Measurements from ENCODE around the gene SRRM4.

SRRM4 gene, protein sequence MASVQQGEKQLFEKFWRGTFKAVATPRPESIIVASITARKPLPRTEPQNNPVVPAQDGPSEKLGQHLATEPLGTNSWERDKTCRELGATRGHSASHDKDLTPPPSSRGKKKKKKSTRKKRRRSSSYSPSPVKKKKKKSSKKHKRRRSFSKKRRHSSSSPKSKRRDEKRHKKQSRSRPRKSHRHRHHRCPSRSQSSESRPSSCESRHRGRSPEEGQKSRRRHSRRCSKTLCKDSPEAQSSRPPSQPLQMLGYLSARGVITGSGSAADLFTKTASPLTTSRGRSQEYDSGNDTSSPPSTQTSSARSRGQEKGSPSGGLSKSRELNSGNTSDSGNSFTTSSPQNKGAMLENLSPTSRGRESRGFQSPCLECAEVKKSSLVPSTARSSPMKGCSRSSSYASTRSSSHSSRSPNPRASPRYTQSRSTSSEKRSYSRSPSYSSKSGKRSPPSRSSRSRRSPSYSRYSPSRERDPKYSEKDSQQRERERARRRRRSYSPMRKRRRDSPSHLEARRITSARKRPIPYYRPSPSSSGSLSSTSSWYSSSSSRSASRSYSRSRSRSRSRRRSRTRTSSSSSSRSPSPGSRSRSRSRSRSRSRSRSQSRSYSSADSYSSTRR

DNA sequence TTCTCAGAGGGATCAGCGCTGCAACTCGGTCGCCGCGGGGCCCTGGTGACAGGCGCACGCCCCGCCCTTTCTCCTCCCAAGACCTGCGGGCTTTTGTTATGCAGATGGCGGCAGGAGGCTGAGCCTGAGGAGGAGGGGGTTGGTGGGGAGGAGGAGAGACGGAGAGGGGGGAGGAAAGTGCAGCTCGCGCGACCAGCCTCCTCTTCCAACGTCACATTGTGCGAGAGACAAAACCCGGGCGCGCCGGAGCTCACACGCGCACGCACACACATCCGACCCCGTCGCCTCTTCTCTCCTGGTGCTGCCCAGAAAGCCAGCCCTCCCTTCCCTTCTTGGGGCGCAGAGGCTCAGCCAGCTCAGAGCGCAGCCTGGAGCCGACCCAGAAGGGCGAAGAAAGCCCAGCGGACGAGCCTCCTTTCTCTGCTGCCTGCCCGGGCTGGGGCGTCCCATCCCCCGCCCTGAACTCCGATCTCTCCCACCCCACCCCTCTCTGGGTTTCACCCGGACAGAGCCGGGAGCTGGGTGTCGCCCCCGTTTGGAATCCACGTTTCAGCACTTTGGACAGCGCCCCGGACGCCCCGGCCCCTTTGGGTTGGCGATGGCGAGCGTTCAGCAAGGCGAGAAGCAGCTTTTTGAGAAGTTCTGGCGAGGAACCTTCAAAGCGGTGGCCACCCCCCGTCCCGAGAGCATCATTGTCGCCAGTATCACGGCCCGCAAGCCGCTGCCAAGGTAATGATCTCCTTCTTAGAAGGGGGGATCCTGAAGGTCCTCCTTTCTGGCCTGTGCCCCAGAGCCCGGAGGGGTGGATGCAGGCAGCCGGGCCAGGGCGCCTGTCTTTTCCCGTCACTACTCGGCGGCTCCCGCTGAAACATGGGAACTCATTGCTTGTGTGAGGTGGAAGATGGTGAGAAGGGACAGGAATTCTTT lies at the start of gene SRRM4:
SRRM4 (plus strand) TSS at position 257 of the 927 bp plus-strand sequence; CDS start at position 599, 342 bp downstream.
- TF ChIP-seq, protein P1, sequence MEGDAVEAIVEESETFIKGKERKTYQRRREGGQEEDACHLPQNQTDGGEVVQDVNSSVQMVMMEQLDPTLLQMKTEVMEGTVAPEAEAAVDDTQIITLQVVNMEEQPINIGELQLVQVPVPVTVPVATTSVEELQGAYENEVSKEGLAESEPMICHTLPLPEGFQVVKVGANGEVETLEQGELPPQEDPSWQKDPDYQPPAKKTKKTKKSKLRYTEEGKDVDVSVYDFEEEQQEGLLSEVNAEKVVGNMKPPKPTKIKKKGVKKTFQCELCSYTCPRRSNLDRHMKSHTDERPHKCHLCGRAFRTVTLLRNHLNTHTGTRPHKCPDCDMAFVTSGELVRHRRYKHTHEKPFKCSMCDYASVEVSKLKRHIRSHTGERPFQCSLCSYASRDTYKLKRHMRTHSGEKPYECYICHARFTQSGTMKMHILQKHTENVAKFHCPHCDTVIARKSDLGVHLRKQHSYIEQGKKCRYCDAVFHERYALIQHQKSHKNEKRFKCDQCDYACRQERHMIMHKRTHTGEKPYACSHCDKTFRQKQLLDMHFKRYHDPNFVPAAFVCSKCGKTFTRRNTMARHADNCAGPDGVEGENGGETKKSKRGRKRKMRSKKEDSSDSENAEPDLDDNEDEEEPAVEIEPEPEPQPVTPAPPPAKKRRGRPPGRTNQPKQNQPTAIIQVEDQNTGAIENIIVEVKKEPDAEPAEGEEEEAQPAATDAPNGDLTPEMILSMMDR (conservative IDR thresholded peaks at IDR 0.05; ENCODE audit: low read length), result no peak
- H3K4me3 ChIP-seq (ENCODE audit: low read length), result no peak within 1 kb of the TSS
- DNase-seq (ENCODE audit: low read depth), result no peak

DNA sequence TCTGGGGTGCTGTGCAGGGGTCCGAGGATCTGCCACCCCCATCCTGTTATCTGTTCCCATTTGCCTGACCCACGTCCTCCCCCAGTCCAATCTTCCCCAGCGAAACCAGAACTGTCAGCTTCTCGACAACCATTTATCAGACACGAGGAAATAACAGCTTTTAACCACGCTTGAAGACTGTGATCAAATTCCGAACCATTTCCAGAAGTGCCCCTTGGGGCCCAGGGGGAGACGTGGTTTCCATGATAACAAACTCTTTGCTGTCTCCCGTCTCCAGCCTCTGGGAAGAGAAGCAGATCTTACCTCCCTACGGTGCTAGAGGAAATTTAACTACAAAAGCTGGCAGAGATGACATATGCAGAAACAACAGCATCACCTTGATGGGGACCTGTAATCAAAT lies 35.1 kb upstream of the SRRM4 start:
- TF ChIP-seq, protein P1 (conservative IDR thresholded peaks at IDR 0.05; ENCODE audit: low read length), result no peak
- H3K4me3 ChIP-seq (ENCODE audit: low read length), result no peak overlapping the region
- no peak for DNase-seq (ENCODE audit: low read depth)

DNA sequence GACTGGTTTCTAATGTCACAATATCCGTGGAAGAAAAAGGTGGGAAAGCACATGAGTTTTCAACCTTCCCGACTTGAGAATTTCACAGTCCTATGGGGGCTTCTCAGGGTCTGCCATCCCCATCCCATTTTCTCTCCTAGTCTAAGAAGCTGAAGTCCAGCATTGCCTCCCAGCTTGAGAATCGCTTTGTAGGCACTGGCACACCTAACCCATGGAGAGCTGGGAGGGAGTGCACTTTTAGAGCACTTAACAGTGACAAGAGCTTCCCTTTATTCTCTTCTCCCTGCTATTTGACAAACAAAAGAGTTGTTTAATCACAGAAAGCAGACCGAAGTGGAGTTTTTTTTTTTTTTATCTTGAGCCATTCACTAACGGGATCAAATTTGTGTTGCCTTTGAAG lies 22.8 kb upstream of the SRRM4 start:
- TF ChIP-seq, protein P1 (conservative IDR thresholded peaks at IDR 0.05; ENCODE audit: low read length), result no peak
- no peak overlapping the region for H3K4me3 ChIP-seq (ENCODE audit: low read length)
- DNase-seq (ENCODE audit: low read depth), result no peak

DNA sequence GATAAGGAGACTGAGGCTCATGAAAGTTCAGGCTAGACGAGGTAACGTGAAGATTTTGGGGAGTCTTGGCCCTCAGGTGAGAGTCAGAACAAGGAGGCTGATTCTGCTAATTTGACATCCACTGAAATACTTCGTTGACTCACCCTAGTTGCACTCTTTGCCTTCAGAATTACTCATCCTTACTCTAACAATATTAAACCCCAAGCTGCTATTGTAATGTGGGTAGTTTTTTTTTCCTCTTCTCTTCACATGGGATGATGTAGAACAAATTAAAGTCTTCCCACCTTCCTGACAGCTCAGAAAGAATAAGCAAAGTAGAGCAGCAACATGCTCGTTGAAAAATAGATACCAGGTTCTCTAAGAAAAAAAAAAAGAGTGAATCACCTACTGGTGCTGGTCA lies 22.0 kb upstream of the SRRM4 start:
- DNase-seq (ENCODE audit: low read depth), result no peak
- no peak overlapping the region for H3K4me3 ChIP-seq (ENCODE audit: low read length)
- TF ChIP-seq, protein P1 (conservative IDR thresholded peaks at IDR 0.05; ENCODE audit: low read length), result no peak

DNA sequence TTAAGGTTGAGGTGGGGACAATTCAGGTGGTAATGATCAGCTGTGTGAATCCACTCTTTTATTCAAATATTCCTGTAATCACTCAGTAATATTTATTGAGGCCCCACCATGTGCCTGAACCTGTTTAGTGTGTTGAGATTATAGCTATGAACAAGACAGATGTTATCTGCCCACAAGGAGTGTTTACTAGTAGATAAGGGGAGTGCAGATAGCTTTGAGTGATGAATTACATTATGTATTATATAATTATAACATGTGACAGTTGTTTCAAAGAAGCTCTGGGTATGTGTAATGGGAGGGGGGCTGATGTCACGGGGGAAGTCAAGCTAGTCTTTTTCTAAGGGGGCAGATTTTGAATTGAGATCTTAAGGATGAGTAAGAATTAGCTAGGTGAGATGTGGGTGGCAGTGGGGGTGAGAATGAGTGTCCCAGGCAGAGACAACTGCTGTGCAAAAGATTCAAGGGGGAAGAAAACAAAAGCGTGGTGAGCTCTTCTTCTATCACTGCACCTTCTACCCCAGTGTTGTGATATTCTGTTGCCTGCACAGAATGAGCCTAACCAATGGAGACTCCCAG lies 21.3 kb upstream of the SRRM4 start:
- no peak overlapping the region for H3K4me3 ChIP-seq (ENCODE audit: low read length)
- TF ChIP-seq, protein P1 (conservative IDR thresholded peaks at IDR 0.05; ENCODE audit: low read length), result no peak
- DNase-seq (ENCODE audit: low read depth), result no peak

DNA sequence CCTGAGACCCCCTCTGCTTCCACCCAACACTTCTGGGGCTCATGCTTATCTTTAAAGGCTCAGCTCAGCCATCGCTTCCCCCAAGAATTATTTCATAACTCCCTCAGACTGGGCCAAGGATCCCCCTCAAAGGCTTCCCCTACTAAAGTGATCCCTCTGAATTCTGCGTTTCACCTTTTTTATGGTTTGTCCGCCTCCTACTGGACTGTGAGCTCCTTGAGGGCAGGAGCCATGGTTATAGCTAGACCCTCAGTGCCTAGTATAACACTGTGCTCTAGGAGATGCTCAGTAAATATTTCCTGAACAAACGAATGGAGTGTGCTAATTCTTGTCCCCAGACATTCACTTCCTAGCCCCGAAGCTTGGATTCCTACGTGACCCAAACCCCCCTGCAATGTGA lies 20.5 kb upstream of the SRRM4 start:
- no peak overlapping the region for H3K4me3 ChIP-seq (ENCODE audit: low read length)
- no peak for DNase-seq (ENCODE audit: low read depth)
- TF ChIP-seq, protein P1 (conservative IDR thresholded peaks at IDR 0.05; ENCODE audit: low read length), result no peak

All from AG10803 (cell line).